Measurements from ENCODE around the gene TOGARAM2.

- TF ChIP-seq CTCF (conservative IDR thresholded peaks at IDR 0.05) (no peak), ZFX (IDR thresholded peaks at IDR 0.05) (no peak)
Observed at GRCh38 chr2:29060441-29060840, 79.3 kb downstream of the TOGARAM2 start.
